ENCODE data around the gene RIMBP2.

The RIMBP2 gene

DNA sequence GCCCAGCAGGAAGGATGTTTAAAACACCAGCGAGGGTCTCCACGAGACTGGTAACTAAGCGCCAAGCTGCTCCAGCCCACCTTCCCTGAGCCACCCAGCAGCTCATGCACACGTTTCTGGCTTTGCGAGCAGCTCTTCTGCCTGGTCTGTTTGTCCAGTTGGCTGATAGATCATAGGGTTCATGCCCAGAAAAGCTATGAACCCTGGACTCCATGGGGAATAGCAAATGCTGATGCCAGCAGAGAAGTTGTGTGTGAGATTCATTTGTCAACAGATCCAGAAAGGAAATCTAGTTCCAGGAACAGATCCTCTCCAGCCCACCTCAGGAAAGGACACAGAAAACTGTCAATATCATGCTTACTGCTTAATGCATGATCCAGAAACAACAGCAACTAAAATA lies 28.2 kb upstream of the RIMBP2 start:
- TF ChIP-seq GATA3 (IDR thresholded peaks at IDR 0.05; ENCODE audit: low read depth, low read length) (no peak), GATA2 (IDR thresholded peaks at IDR 0.05; ENCODE audit: low read depth, low read length) (no peak)

DNA sequence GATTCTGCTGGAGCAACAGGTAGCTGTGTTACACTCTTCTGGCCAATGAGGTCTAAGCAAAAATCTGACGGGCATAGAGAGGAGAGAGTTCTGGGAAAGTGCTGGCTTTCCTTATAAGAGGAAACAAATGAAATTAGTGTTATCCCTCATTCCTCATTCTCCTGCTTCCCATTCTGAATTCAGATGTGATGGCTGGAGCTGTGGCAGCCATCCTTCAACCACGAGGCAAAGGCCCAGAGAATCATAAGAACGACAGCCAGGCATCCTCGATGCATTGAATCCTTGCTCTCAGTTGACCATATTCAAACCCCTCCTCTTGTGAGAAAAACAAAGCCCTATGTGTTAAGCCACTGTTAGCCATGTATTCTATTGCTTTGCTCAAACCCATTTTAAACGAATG lies 27.5 kb upstream of the RIMBP2 start:
- no peak for TF ChIP-seq GATA3 (IDR thresholded peaks at IDR 0.05; ENCODE audit: low read depth, low read length)
- TF ChIP-seq GATA2 (IDR thresholded peaks at IDR 0.05; ENCODE audit: low read depth, low read length): no peak

DNA sequence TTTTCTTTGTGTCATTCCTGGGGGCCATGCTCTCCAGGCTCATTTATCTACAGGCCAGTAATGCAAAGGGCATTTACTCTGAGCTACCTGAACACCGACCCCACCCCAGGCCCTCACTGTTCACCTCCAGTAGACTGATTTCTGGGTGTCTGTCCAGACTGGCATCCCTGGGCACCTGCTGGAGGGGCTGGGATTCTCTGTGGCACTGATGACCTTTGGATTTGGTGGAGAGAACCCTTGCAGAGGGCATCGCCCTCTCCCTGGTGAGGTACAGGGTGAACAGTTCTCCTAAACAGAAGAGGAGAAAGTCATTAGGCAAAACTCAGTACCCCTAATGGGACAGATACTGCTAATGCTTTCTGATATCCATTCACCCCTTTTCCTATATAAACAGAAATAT lies 27.1 kb upstream of the RIMBP2 start:
- TF ChIP-seq GATA3 (IDR thresholded peaks at IDR 0.05; ENCODE audit: low read depth, low read length) (no peak), GATA2 (IDR thresholded peaks at IDR 0.05; ENCODE audit: low read depth, low read length) (no peak)

DNA sequence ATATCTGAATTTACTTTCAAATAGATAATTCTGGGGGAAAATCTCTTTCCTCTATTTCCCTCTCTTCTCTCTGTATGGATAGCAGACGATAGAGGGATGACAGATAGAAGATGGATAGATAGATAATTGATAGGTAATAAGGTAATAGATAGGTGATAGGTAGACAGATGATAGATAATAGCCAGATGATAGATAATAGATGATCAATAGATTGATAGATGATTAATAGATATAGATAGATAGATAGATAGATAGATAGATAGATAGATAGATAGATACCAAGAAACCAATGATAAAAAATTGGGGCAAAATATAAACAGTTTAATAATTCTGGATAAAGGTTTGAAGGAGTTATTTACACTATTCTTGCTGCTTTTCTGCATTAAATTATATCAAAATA lies 26.6 kb upstream of the RIMBP2 start:
- TF ChIP-seq GATA2 (IDR thresholded peaks at IDR 0.05; ENCODE audit: low read depth, low read length) (no peak), GATA3 (IDR thresholded peaks at IDR 0.05; ENCODE audit: low read depth, low read length) (no peak)

DNA sequence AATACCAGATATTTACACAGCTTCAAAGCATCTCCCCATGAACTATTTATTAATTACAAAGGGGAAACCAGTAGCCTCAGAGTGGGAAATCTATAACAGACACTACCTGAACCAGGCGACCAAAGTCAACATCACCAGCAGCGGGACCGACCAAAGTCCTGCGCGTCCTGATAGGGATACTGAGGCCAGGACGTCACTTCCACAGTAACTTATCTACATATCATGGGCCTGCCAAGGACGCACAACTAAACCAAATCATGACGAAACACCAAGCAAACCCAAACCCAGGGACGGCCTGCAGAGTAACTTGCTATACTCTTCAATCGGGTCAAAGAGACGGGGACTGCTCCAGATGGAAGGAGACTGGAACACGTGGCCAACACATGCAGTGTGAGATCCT lies 26.0 kb upstream of the RIMBP2 start:
- TF ChIP-seq GATA3 (IDR thresholded peaks at IDR 0.05; ENCODE audit: low read depth, low read length): no peak
- TF ChIP-seq GATA2 (IDR thresholded peaks at IDR 0.05; ENCODE audit: low read depth, low read length): no peak

DNA sequence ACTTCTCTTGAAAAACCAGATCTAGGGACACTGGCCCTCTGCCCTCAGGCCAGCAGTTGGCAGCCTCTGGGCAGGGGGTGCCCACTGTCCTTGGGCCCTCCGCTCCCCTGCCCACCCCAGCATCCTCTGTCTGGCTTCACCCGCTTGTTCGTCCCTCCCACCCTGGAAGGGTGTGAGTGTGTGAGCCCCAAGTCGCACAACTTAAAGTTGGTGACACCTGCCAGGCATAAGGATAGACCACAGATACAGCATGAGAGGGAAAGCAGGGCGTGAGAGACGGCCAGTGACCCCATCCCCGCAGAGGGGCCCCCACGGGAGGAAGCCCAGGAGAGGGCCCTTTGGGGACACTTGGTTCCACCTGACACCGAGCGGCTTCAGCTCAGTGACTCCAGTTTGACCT lies 23.5 kb upstream of the RIMBP2 start:
- TF ChIP-seq GATA2 (IDR thresholded peaks at IDR 0.05; ENCODE audit: low read depth, low read length): no peak

DNA sequence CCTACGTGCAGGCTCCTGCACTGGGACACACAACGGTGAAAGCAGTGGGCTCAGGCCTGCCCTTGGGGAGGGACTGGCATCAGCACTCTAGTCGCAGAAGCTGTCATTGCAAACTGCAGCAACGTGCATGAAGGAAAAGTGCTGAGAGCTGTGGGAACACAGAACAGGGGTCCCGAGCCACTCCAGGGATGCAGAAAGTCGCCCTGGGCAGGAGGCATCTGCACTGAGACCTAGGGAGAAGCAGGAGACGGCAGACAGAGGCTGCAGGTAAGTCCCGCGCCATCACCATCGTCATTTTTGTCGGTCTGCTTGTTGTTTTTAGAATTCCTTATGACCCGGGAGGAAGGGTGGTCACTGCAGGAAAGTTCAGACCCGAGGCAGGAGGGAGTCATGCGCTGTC lies 21.6 kb upstream of the RIMBP2 start:
- TF ChIP-seq GATA2 (IDR thresholded peaks at IDR 0.05; ENCODE audit: low read depth, low read length) (no peak), GATA3 (IDR thresholded peaks at IDR 0.05; ENCODE audit: low read depth, low read length) (no peak)

DNA sequence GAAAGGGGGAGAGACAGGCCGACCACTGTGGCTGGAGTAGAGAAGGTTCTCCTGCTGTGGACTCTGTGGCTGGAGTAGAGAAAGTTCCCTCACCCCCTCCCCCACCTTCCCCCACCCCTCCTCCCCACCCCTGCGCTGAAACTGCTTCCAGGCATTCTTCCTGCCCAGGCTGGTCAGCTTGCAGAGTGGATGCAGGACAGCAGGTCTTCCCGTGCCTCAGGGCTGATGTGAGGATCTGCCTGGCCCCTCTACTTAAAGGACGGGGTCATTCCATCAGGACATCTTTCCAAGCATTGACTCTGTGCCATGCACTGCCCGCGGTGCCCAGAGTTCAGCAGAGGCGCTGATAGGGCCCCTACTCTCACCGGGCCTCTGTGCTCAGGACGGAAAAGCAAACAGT lies 13.2 kb upstream of the RIMBP2 start:
- no peak for TF ChIP-seq GATA2 (IDR thresholded peaks at IDR 0.05; ENCODE audit: low read depth, low read length)
- no peak for TF ChIP-seq GATA3 (IDR thresholded peaks at IDR 0.05; ENCODE audit: low read depth, low read length)

DNA sequence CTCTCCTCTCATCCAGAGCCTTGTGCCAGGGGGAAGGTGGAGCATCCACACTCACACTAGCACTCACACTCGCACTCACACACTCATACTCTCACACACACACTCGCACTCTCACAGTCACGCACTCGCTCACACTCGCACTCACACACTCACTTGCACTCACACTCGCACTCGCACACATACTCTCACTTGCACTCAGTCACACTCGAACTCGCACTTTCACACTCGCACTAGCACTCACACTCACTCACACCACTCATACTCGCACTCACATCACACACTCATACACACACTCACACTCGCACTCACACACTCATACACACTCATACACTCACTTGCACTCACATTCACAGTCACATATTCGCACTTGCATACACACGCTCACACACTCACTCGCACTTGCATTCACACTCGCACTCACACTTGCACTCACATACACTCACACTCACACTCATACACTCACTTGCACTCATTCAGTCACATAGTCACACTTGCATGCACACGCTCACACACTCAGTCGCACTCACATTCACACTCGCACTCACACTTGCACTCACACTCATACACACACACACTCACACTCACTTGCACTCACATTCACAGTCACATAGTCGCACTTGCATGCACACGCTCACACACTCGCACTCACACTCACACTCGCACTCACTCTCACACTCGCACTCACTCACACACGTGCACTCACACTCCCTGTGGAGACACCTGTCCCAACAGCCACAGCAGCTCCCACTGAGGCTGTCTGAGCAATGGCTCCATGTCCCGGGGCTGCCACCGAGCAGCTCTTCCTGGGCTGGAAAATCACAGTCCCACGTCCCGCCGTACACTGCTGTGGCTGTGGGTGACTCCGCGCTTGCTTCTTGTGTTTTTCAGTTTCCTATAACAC lies 12.3 kb upstream of the RIMBP2 start:
- TF ChIP-seq GATA2 (IDR thresholded peaks at IDR 0.05; ENCODE audit: low read depth, low read length): no peak
- no peak for TF ChIP-seq GATA3 (IDR thresholded peaks at IDR 0.05; ENCODE audit: low read depth, low read length)

DNA sequence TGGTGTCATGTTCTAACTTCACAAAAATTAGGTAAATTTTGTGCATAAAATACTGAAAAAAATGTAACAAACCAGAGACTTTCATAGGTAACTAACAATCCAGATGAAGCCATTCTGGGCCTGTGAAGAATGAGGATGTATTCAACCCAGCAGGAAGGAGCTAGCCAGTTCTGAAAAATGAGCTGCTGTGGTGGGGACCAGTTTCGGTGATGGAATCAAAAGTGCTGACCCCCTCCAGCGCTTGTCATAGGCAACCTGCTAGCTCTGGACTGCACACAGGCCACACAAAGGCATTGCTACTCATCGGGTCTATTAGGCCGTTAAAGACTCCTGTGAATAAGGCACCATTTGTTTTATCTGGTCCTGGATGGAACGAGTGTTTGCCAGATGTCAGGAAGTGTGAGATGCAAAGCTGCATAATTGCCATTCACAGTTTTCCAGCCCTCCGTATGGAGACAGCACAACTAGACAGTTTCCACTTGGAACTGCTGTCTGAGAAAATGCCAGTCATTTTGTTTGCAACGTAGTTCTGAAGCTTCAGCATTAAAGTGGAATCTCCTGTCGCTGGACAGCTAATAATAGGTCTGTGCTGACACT lies 3.3 kb upstream of the RIMBP2 start:
- TF ChIP-seq GATA3 (IDR thresholded peaks at IDR 0.05; ENCODE audit: low read depth, low read length) (no peak), GATA2 (IDR thresholded peaks at IDR 0.05; ENCODE audit: low read depth, low read length) (no peak)

DNA sequence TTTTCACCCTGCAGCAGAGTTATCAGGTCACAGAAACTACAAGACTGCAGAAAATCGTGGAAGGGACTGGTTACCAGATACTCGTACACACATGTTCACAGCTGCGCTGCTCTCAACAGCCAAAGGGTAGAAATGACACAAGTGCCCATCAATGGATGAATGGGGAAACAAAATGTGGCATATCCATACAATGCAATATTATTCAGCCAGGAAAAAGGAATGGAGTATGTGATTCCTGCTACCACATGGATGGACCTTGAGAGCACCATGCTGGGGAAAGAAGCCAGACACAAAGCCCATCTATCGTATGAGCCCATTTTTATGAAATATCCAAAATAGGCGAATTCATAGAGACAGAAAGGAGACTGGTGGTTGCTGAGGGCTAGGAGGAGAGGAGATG lies 1.7 kb upstream of the RIMBP2 start:
- TF ChIP-seq GATA3 (IDR thresholded peaks at IDR 0.05; ENCODE audit: low read depth, low read length) (no peak), GATA2 (IDR thresholded peaks at IDR 0.05; ENCODE audit: low read depth, low read length) (no peak)

DNA sequence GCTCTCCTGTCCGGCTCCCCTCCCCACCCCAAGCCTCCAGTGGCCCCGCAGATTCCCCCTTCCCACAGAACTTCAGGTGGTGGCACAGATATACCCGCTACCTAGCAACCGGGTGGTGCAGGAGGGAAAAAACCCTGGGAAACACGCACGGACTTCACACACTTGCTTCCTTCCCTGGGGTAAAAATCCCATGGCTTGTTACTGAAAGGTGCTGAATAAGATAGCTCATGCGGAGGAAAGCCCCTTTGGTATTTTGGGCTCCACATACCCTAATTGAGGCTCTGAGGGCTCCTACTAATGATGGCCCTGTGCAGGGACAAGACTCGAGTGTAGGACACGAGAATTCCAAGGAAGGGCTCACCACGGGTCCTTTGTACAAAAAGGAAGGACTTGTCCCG lies 869 bp upstream of the RIMBP2 start:
- TF ChIP-seq GATA2 (IDR thresholded peaks at IDR 0.05; ENCODE audit: low read depth, low read length): no peak
- no peak for TF ChIP-seq GATA3 (IDR thresholded peaks at IDR 0.05; ENCODE audit: low read depth, low read length)

DNA sequence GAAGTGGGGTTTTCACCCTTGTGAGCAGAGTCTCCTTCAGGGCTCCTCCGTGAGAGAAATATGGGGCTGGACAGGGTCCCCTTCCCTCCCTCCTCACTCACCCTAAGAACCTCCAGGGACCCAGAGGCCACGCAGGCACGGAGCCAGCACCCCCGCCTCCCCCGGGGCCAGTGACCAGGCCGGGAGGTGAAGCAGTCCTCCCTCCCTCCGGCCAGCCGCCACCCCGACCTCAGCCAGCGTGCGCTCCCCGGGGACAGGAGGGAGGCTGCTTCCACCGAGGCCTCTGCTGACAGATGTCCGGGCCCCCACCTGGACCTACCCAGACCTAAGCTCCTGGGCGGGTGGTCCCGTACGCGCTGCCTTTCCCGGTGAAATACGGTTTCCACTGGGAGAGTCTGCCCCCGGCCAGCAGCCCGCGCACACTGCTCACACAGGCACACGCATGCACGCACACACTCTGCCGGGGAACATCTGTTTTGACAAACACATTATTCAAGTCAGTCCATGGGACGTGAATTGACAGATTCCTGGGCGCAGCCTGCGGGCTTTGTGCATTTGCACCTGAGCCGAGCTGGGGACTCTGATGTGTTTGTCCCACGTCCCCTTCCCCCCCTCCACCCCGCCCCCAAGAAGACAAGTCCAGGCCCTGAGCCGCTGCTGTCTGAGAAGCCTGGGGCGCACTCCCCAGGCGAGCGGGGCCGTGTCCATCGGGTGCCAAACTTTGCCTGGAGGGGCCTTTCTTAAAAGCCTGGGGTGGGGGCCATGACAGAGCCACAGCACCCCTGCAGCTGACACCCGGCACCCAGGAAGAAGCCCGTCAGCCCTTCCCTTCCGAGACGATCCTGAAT lies 725 bp downstream of the RIMBP2 start:
- no peak for TF ChIP-seq GATA3 (IDR thresholded peaks at IDR 0.05; ENCODE audit: low read depth, low read length)
- no peak for TF ChIP-seq GATA2 (IDR thresholded peaks at IDR 0.05; ENCODE audit: low read depth, low read length)

DNA sequence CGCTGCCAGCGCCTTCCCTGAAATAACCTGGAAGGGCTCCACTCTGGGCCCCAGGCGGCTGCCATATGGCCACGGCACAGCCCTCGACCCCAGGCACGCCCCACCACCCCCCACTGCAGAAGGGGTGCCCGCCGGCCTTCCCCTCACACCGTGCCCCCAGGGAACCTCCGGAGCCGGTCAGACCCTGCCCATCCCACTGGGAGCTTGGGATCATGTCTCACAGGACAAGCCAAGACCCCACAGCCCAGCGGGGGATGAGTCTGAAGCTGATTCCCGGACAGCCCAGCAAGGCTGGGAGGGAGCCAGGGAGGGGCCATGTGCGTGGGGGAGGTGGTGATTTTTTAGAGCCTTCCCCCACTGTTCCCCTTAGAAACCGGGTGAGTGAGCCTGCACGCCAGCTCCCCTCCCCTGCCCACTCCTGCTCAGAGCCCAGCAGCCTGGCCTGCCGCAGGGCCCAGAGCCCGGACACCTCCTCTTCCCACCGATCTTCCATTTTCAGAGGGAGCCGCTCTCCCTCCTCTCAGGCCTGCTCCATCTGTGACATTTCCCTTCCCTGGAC lies 1.4 kb downstream of the RIMBP2 start:
- TF ChIP-seq GATA3 (IDR thresholded peaks at IDR 0.05; ENCODE audit: low read depth, low read length) (no peak), GATA2 (IDR thresholded peaks at IDR 0.05; ENCODE audit: low read depth, low read length) (no peak)

All from SH-SY5Y (cell line).